G401.6 (cell line): Measurements from ENCODE around the gene GTPBP2.

Experiments
- FAIRE-seq: peaks from 2 replicates; lab custom pipeline; 2012; peaks lifted over from hg19 to GRCh38; lab: Jason Lieb, UNC

The GTPBP2 gene

GRCh38 chr6:43575772-43576551, 53.1 kb downstream of the GTPBP2 start, which contains the start of the genes POLH and XPO5:
POLH (plus strand) TSS chr6:43576185; CDS start chr6:43582320, 6,135 bp downstream.
XPO5 (minus strand) TSS chr6:43576038; CDS start chr6:43575864, 174 bp downstream.
- FAIRE-seq, result no peak

- FAIRE-seq, result no peak
These were observed 53.8 kb downstream of the GTPBP2 start for GRCh38 chr6:43575105-43575771.

- FAIRE-seq, result no peak
These were observed 57.0 kb downstream of the GTPBP2 start for GRCh38 chr6:43572015-43572414.

GRCh38 chr6:43570876-43571441, 58.1 kb downstream of the GTPBP2 start:
- FAIRE-seq, result no peak
